Lower leg skin (tissue), 3 donors: Measurements from ENCODE around the gene CLSTN2.

ENCODE experiments used
- POLR2A ChIP-seq, 2 donors: fragments of 450-650 bp; IDR thresholded peaks; one replicate each; pipeline ENCODE4 v1.6.1; 2016 to 2017; ENCODE audit warnings: antibody characterized with exemption in 2 of 2, mild to moderate bottlenecking in 1 of 2, moderate library complexity in 1 of 2
- TF ChIP-seq, protein P1 (sequence below), 3 donors: fragments of 450-650 bp; IDR thresholded peaks; one replicate each; pipeline ENCODE4 v1.5.1; 2016; ENCODE audit warnings: antibody characterized with exemption in 3 of 3, mild to moderate bottlenecking in 3 of 3, moderate library complexity in 2 of 3

DNA sequence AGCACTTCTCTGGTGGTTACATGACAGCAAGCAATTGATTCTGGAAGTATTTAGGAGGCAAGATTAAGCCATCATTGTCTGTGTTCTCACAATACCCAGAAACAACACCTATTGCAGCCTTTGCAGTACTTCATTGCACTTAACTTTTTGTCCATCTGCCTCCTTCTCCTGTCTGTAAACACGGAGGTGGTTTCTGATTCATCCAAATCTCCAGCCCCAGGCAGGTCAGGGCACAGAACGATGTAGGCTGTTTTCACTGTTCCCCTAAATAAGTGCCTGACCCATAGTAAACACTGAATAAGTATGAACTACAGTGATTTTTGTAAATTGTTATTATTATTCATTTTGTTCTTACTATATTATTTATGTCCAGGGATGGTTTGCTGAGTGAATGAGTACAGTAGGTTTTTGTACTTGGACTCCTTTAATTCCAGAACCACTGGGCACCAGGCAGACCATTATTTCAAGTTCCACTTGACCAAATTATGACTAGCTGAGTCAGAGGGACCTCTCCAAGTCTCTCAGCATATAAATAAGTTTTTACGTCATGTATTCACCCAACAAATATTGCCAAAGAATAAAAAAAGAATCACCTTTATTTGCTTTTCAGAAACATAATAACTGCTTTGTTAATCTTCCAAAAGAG, 459.6 kb downstream of the CLSTN2 start:
- TF ChIP-seq, protein P1, sequence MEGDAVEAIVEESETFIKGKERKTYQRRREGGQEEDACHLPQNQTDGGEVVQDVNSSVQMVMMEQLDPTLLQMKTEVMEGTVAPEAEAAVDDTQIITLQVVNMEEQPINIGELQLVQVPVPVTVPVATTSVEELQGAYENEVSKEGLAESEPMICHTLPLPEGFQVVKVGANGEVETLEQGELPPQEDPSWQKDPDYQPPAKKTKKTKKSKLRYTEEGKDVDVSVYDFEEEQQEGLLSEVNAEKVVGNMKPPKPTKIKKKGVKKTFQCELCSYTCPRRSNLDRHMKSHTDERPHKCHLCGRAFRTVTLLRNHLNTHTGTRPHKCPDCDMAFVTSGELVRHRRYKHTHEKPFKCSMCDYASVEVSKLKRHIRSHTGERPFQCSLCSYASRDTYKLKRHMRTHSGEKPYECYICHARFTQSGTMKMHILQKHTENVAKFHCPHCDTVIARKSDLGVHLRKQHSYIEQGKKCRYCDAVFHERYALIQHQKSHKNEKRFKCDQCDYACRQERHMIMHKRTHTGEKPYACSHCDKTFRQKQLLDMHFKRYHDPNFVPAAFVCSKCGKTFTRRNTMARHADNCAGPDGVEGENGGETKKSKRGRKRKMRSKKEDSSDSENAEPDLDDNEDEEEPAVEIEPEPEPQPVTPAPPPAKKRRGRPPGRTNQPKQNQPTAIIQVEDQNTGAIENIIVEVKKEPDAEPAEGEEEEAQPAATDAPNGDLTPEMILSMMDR (IDR thresholded peaks at IDR 0.05) = no peak
- no peak for TF ChIP-seq POLR2A (IDR thresholded peaks at IDR 0.05)
